Keratinocyte (primary cell): ENCODE data around the gene LSP1.

Experiments
- EZH2 ChIP-seq: IDR thresholded peaks from one replicate; pipeline ENCODE4 v1.6.1; 2012; ENCODE audit warnings: inconsistent platforms, mild to moderate bottlenecking, low read length, moderate library complexity
- TF ChIP-seq, protein P1 (sequence below), 3 experiments: IDR thresholded peaks in 1 of 3; conservative IDR thresholded peaks in 1 of 3; optimal IDR thresholded peaks in 1 of 3; 2 replicates in 2 of 3; 3 replicates in 1 of 3; pipeline versions ENCODE3 to v1.5.1; 2011; ENCODE audit warnings: low read length in 3 of 3, mild to moderate bottlenecking in 3 of 3, moderate library complexity in 2 of 3, control low read depth in 1 of 3, inconsistent platforms in 1 of 3; ENCODE audit not compliant: insufficient read depth in 2 of 3; ENCODE audit errors: extremely low read depth in 1 of 3

DNA sequence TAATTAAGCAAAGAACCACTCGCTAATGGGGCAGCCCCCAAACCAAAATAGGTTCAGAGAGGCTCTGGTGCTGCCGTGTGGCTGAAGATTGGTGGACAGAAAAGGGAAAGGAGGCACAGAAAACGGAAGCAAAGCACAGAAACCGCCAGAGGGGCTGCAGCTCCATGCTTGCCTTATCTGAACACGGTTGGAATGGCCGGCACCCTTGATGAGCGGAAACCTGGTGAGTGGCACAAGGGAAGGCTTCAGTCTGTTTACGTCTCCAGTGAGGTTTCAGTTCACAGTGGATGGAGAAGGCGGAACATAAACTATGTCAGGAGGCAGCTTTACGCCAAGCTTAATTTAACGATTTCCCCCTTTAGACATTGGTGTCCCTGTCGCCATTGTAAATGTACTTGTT is 44.0 kb downstream of the LSP1 start:
- TF ChIP-seq, protein P1, sequence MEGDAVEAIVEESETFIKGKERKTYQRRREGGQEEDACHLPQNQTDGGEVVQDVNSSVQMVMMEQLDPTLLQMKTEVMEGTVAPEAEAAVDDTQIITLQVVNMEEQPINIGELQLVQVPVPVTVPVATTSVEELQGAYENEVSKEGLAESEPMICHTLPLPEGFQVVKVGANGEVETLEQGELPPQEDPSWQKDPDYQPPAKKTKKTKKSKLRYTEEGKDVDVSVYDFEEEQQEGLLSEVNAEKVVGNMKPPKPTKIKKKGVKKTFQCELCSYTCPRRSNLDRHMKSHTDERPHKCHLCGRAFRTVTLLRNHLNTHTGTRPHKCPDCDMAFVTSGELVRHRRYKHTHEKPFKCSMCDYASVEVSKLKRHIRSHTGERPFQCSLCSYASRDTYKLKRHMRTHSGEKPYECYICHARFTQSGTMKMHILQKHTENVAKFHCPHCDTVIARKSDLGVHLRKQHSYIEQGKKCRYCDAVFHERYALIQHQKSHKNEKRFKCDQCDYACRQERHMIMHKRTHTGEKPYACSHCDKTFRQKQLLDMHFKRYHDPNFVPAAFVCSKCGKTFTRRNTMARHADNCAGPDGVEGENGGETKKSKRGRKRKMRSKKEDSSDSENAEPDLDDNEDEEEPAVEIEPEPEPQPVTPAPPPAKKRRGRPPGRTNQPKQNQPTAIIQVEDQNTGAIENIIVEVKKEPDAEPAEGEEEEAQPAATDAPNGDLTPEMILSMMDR (optimal IDR thresholded peaks at IDR 0.05 in 1 of 3, IDR thresholded peaks at IDR 0.05 in 1 of 3, conservative IDR thresholded peaks at IDR 0.05 in 1 of 3; ENCODE audit: extremely low read depth in 1 of 3, insufficient read depth in 2 of 3, low read length in 3 of 3): no peak
- TF ChIP-seq EZH2: no peak
